Endothelial cell of umbilical vein (primary cell): ENCODE results near the gene ZNF766. TPM values are rescaled to one million over a fixed set of nuclear protein-coding genes. Genes with fewer than 3 reads are reported as not detected.
"Not testable (repeated sequence)": the region's sequence is repeated elsewhere in the genome, so short reads cannot be mapped to it uniquely, and the experiment has no call there.

Experiments
- BruUV-seq: library from RNA; stranded (reverse); fragments of 400-500 nt; replicated peaks from 2 replicates; lab custom pipeline; 2021; lab: Mats Ljungman, UMichigan
- CTCF ChIA-PET: fragments of 300-600, 350-600 bp; sonication (Branson Sonifier 250); formaldehyde crosslinking; loops from one replicate; lab custom pipeline; 2021; ENCODE audit warnings: antibody characterized with exemption, inconsistent platforms; lab: Charles Lee
- POLR2A ChIA-PET: fragments of 300-600, 350-600 bp; sonication (Branson Sonifier 250); formaldehyde crosslinking; loops from one replicate; lab custom pipeline; 2021; ENCODE audit warnings: antibody characterized with exemption, inconsistent platforms; lab: Charles Lee
- DNase-seq: peaks from one replicate; pipeline ENCODE4 v3.0.0-alpha.2; 2011; ENCODE audit warnings: low read depth, low spot score
- FAIRE-seq: peaks from 2 replicates; lab custom pipeline; 2011; peaks lifted over from hg19 to GRCh38; lab: Jason Lieb, UNC
- H2AFZ ChIP-seq: 2 replicates; pipeline ENCODE4 v1.6.0; 2012; ENCODE audit warnings: low read depth, low read length, control low read depth, inconsistent platforms
- H3K27ac ChIP-seq: 2 replicates; pipeline ENCODE4 v1.5.1; 2011; ENCODE audit warnings: low read depth, mild to moderate bottlenecking, control low read depth, low read length, moderate library complexity; ENCODE audit not compliant: insufficient read depth
- H3K27me3 ChIP-seq, 2 experiments: 2 replicates each; pipeline versions ENCODE4 v1.6.0 to v1.6.1; 2011; ENCODE audit warnings: low read length in 2 of 2, mixed read lengths in 1 of 2; ENCODE audit not compliant: control insufficient read depth in 2 of 2, insufficient read depth in 2 of 2
- H3K36me3 ChIP-seq, 2 experiments: 2 replicates in 1 of 2; 3 replicates in 1 of 2; pipeline ENCODE4 v1.5.1; 2011; ENCODE audit warnings: low read length in 2 of 2, mild to moderate bottlenecking in 1 of 2, moderate library complexity in 1 of 2; ENCODE audit not compliant: control insufficient read depth in 2 of 2, insufficient read depth in 2 of 2; ENCODE audit errors: extremely low read depth in 1 of 2
- H3K4me1 ChIP-seq: 3 replicates; pipeline ENCODE4 v1.5.1; 2011; ENCODE audit warnings: mild to moderate bottlenecking, low read length; ENCODE audit not compliant: control insufficient read depth, insufficient read depth; ENCODE audit errors: extremely low read depth
- H3K4me2 ChIP-seq: 2 replicates; pipeline ENCODE4 v1.6.1; 2011; ENCODE audit warnings: low read length, control low read depth, mixed read lengths; ENCODE audit not compliant: insufficient read depth
- H3K4me3 ChIP-seq, 3 experiments: fragments of 200-600 bp in 1 of 3; sonication (generic), shearing (Covaris generic) in 1 of 3; replicated peaks in 1 of 3; 2 replicates each; pipeline ENCODE4 v1.5.1; 2011 to 2016; ENCODE audit warnings: control low read depth in 3 of 3, low read length in 3 of 3, mild to moderate bottlenecking in 2 of 3, inconsistent platforms in 1 of 3, low read depth in 1 of 3, moderate library complexity in 1 of 3; ENCODE audit not compliant: insufficient read depth in 1 of 3
- H3K79me2 ChIP-seq: 2 replicates; pipeline ENCODE4 v1.6.0; 2012; ENCODE audit warnings: low read length, inconsistent platforms; ENCODE audit not compliant: control insufficient read depth, insufficient read depth
- H3K9ac ChIP-seq: replicated peaks from 2 replicates; pipeline ENCODE3; 2011; ENCODE audit warnings: low read length, control low read depth; ENCODE audit not compliant: insufficient read depth; ENCODE audit errors: extremely low read depth
- H3K9me1 ChIP-seq: replicated peaks from 3 replicates; pipeline ENCODE4 v1.6.0; 2011; ENCODE audit warnings: mild to moderate bottlenecking, low read length; ENCODE audit not compliant: control insufficient read depth, insufficient read depth; ENCODE audit errors: extremely low read depth
- H3K9me3 ChIP-seq: replicated peaks from 2 replicates; pipeline ENCODE4 v1.5.1; 2012; ENCODE audit warnings: low read length, inconsistent platforms; ENCODE audit not compliant: control insufficient read depth, insufficient read depth
- H4K20me1 ChIP-seq: replicated peaks from 2 replicates; pipeline ENCODE3; 2011; ENCODE audit warnings: mild to moderate bottlenecking, low read length; ENCODE audit not compliant: control insufficient read depth, insufficient read depth; ENCODE audit errors: extremely low read depth
- EZH2 ChIP-seq: IDR thresholded peaks from 2 replicates; pipeline ENCODE4 v1.6.1; 2012; ENCODE audit warnings: borderline replicate concordance, low read depth, mild to moderate bottlenecking, moderate library complexity, low read length, inconsistent platforms; ENCODE audit not compliant: severe bottlenecking
- FOS ChIP-seq: IDR thresholded peaks from 2 replicates; pipeline ENCODE4 v1.6.1; 2011; ENCODE audit warnings: mild to moderate bottlenecking, low read length, moderate library complexity, borderline replicate concordance; ENCODE audit not compliant: insufficient read depth
- GATA2 ChIP-seq: IDR thresholded peaks from 2 replicates; pipeline ENCODE4 v1.7.0; 2011; ENCODE audit warnings: low read depth, mild to moderate bottlenecking, moderate library complexity, mixed read lengths, low read length; ENCODE audit not compliant: insufficient read length, insufficient read depth
- JUN ChIP-seq: IDR thresholded peaks from 2 replicates; pipeline ENCODE4 v1.6.1; 2011; ENCODE audit warnings: borderline replicate concordance, low read depth; ENCODE audit not compliant: insufficient read length, insufficient read depth
- MYC ChIP-seq: IDR thresholded peaks from one replicate; pipeline ENCODE4 v1.6.1; 2011; ENCODE audit warnings: mild to moderate bottlenecking, low read depth, low read length
- POLR2A ChIP-seq: IDR thresholded peaks from 2 replicates; pipeline ENCODE4 v1.6.1; 2012; ENCODE audit warnings: low read depth, mild to moderate bottlenecking, control low read depth, low read length
- POLR2AphosphoS5 ChIP-seq: IDR thresholded peaks from 2 replicates; pipeline ENCODE4 v1.6.1; 2012; ENCODE audit warnings: low read depth, mild to moderate bottlenecking, control low read depth, low read length, moderate library complexity; ENCODE audit not compliant: insufficient read depth
- dilution Hi-C: fragments of 300-500 bp; cut with MboI; formaldehyde crosslinking; loops from one replicate; pipeline ENCODE4 v1.15.0; 2019; ENCODE audit warnings: low sequenced_read_pairs; ENCODE audit not compliant: extremely low pct_ligation_motif_present
- intact Hi-C: fragments of 100-400 bp; cut with micrococcal nuclease; formaldehyde crosslinking; loops from one replicate; pipeline ENCODE4 v1.10.0; 2022
- polyA plus RNA-seq, 4 experiments: library from polyadenylated mRNA; depleted of rRNA in 3 of 4; stranded (reverse) in 3 of 4; unstranded in 1 of 4; fragments of >200 nt; gene quantifications; 2 replicates each; pipeline versions ENCODE4 v1.2.1 to v1.2.3, GENCODE V29; 2011 to 2012; ENCODE audit warnings: missing spikeins in 1 of 4
- total RNA-seq: library from RNA; stranded (reverse); gene quantifications from 2 replicates; pipeline ENCODE4 v1.2.3, GENCODE V29; 2021
- TF ChIP-seq, protein P1 (sequence below): IDR thresholded peaks from 2 replicates; pipeline ENCODE4 v1.6.1; 2011; ENCODE audit not compliant: insufficient read depth, insufficient read length
- TF ChIP-seq, protein P2 (sequence below), 2 donors: IDR thresholded peaks; 1 replicate in 1 of 2; 2 replicates in 1 of 2; pipeline ENCODE4 v1.5.1; 2011; ENCODE audit warnings: low read length in 2 of 2, mild to moderate bottlenecking in 2 of 2, moderate library complexity in 2 of 2, control low read depth in 1 of 2, inconsistent platforms in 1 of 2, low read depth in 1 of 2; ENCODE audit not compliant: insufficient read depth in 1 of 2; ENCODE audit errors: extremely low read depth in 1 of 2

Gene ZNF766
- total and polyA plus RNA-seq, 2 donors (not counting 3 experiments of a cell fraction or from before 2014, with no cell fraction given) = 2.9 to 8.9 TPM

DNA sequence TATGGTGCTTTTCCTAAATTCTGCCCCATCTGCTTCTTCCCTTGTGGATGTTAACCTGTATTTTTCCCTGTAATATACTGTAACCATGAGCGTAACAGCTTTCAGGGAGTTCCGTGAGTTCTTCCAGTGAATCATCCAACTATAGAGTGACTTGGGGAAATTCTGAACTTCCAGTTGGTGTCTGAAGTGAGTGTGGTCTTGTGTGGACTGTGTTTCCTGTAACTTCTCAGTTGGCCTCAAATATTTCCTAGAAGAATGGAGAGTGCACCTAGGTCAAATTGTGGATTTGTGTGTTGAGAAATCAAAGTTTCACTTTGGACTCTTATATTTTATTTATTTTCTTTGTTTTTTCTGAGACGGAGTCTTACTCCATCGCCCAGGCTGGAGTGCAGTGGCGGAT, 11.0 kb upstream of the ZNF766 start:
- H3K9ac ChIP-seq = no peak overlapping the region
- TF ChIP-seq POLR2AphosphoS5 = no peak
- no peak for TF ChIP-seq MYC
- TF ChIP-seq EZH2 = no peak
- TF ChIP-seq FOS = no peak
- TF ChIP-seq GATA2 = no peak
- no peak for TF ChIP-seq JUN
- TF ChIP-seq, protein P1, sequence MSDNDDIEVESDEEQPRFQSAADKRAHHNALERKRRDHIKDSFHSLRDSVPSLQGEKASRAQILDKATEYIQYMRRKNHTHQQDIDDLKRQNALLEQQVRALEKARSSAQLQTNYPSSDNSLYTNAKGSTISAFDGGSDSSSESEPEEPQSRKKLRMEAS = no peak
- TF ChIP-seq, protein P2, sequence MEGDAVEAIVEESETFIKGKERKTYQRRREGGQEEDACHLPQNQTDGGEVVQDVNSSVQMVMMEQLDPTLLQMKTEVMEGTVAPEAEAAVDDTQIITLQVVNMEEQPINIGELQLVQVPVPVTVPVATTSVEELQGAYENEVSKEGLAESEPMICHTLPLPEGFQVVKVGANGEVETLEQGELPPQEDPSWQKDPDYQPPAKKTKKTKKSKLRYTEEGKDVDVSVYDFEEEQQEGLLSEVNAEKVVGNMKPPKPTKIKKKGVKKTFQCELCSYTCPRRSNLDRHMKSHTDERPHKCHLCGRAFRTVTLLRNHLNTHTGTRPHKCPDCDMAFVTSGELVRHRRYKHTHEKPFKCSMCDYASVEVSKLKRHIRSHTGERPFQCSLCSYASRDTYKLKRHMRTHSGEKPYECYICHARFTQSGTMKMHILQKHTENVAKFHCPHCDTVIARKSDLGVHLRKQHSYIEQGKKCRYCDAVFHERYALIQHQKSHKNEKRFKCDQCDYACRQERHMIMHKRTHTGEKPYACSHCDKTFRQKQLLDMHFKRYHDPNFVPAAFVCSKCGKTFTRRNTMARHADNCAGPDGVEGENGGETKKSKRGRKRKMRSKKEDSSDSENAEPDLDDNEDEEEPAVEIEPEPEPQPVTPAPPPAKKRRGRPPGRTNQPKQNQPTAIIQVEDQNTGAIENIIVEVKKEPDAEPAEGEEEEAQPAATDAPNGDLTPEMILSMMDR (IDR thresholded peaks at IDR 0.05; ENCODE audit: extremely low read depth in 1 of 2, insufficient read depth in 1 of 2, low read depth in 1 of 2, low read length in 2 of 2) = no peak
- TF ChIP-seq POLR2A = no peak
- H3K27ac ChIP-seq = no peak overlapping the region
- no peaks in the 10 kb centered on the region for H3K9me1 ChIP-seq
- H2AFZ ChIP-seq = no peak overlapping the region
- H3K79me2 ChIP-seq = no peaks in the 10 kb centered on the region
- intact Hi-C loops = no loop called here
- H3K4me1 ChIP-seq = no peaks in the 10 kb centered on the region
- BruUV-seq = no TSS peak
- no peaks in the 10 kb centered on the region for H4K20me1 ChIP-seq
- ChIA-PET POLR2A (no interaction called here), CTCF (interaction anchor here (0.6 kb wide), 1 partner anchor 21 kb away, joined by 3 read pairs; no protein-coding TSS in a partner anchor)
- H3K9me3 ChIP-seq = no peaks in the 10 kb centered on the region
- DNase-seq = no peak
- FAIRE-seq = no peak
- H3K4me3 ChIP-seq = no peak overlapping the region
- dilution Hi-C loops = no loop called here
- H3K36me3 ChIP-seq = no peaks in the 10 kb centered on the region
- H3K4me2 ChIP-seq = no peak overlapping the region
- H3K27me3 ChIP-seq = no peaks in the 10 kb centered on the region

DNA sequence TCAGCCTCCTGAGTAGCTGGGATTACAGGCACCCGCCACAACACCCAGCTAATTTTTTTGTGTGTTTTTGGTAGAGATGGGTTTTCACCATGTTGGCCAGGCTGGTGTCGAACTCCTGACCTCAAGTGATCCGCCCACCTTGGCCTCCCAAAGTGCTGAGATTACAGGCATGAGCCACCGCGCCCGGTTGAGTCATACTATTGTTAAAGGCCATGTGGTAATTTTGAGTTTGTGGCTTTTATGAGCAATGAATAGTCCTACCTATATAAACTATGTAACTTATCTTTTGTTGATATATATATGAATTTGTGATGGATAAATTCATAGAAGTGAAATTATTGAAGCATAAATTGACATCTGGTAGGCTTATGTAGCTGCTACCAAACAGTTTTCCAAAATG, 3.8 kb upstream of the ZNF766 start:
- H3K9me1 ChIP-seq, H3K4me2 ChIP-seq, H3K4me1 ChIP-seq, FAIRE-seq, DNase-seq, H3K4me3 ChIP-seq, CTCF ChIA-PET, H3K9ac ChIP-seq, H4K20me1 ChIP-seq, H3K36me3 ChIP-seq, H3K27me3 ChIP-seq, dilution Hi-C loops, intact Hi-C loops, H2AFZ ChIP-seq, H3K27ac ChIP-seq, BruUV-seq, H3K9me3 ChIP-seq, POLR2A ChIA-PET: not testable (repeated sequence)
- peaks cover 10% of the 10 kb centered on the region for H3K79me2 ChIP-seq
